ACC112 (cell line): ENCODE data around the gene RABGAP1L.
"Not testable (repeated sequence)": the region's sequence is repeated elsewhere in the genome, so short reads cannot be mapped to it uniquely, and the experiment has no call there.

ENCODE experiments used
- H2AFZ ChIP-seq: fragments of 200-600 bp; sonication (generic); one replicate; pipeline ENCODE4 v1.6.0; 2017; ENCODE audit warnings: antibody characterized with exemption, low read length; ENCODE audit not compliant: unreplicated experiment
- H3K27ac ChIP-seq: fragments of 200-600 bp; sonication (generic); 2 replicates; pipeline ENCODE4 v1.5.1; 2014; ENCODE audit warnings: low read depth, mild to moderate bottlenecking, antibody characterized with exemption, low read length, moderate library complexity
- H3K27me3 ChIP-seq: fragments of 200-600 bp; sonication (generic); 2 replicates; pipeline ENCODE4 v1.6.1; 2014; ENCODE audit warnings: mild to moderate bottlenecking, antibody characterized with exemption, low read length, moderate library complexity, mixed read lengths; ENCODE audit not compliant: insufficient read depth
- H3K36me3 ChIP-seq: fragments of 200-600 bp; sonication (generic); 2 replicates; pipeline ENCODE4 v1.6.1; 2016; ENCODE audit warnings: mild to moderate bottlenecking, antibody characterized with exemption, low read length, moderate library complexity, mixed read lengths; ENCODE audit not compliant: insufficient read depth
- H3K4me1 ChIP-seq: fragments of 200-600 bp; sonication (generic); one replicate; pipeline ENCODE4 v1.6.1; 2016; ENCODE audit warnings: low read length, mixed read lengths; ENCODE audit not compliant: insufficient read depth, unreplicated experiment, control insufficient read depth
- H3K4me3 ChIP-seq: fragments of 200-600 bp; sonication (generic); 2 replicates; pipeline ENCODE4 v1.5.1; 2014; ENCODE audit warnings: mild to moderate bottlenecking, low read depth, low read length
- H3K79me2 ChIP-seq: fragments of 200-600 bp; sonication (generic); one replicate; pipeline ENCODE4 v1.6.0; 2016; ENCODE audit warnings: low read length; ENCODE audit not compliant: control insufficient read depth, unreplicated experiment, insufficient read depth

Gene RABGAP1L

DNA sequence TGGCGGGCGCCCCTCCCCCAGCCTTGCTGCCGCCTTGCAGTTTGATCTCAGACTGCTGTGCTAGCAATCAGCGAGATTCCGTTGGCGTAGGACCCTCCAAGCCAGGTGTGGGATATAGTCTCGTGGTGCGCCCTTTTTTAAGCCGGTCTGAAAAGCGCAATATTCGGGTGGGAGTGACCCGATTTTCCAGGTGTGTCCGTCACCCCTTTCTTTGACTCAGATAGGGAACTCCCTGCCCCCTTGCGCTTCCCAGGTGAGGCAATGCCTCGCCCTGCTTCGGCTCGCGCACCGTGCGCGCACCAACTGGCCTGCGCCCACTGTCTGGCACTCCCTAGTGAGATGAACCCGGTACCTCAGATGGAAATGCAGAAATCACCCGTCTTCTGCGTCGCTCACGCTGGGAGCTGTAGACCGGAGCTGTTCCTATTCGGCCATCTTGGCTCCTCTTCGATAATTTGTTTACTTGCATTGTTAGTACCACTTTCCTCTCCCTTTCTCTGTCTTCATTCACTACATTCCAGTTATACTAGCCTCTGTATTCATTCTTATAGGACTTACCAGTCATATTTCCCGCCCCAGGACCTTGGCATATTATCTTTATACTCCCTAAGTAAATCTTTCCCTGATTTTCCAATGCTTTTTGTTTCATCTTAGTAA is 79.7 kb downstream of the RABGAP1L start:
- H3K27me3 ChIP-seq, H2AFZ ChIP-seq, H3K27ac ChIP-seq, H3K4me3 ChIP-seq, H3K79me2 ChIP-seq, H3K36me3 ChIP-seq, H3K4me1 ChIP-seq: not testable (repeated sequence)

DNA sequence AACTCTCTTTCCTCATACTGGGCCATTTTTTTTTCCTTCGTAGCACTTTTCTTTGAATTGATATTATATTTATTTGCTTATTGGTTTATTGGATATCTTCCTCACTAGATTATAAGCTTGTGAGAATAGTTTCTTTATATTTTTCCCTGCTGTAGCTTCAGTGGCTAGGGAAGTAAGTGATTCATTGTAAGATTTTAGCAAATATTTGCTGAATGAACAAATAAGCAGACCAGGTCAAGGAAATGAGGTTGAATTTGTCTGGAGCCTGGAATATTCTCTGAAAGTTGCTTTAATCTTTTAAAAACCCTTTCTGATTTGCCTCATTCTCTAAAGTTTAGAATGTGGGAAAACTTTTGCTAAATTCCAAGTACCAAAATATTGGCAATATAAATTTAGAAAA is 80.2 kb downstream of the RABGAP1L start:
- Histone ChIP-seq H2AFZ (no peak overlapping the region), H3K36me3 (no peaks in the 10 kb centered on the region), H3K27ac (no peak overlapping the region), H3K79me2 (no peaks in the 10 kb centered on the region), H3K4me1 (no peaks in the 10 kb centered on the region), H3K4me3 (no peak overlapping the region), H3K27me3 (no peaks in the 10 kb centered on the region)

DNA sequence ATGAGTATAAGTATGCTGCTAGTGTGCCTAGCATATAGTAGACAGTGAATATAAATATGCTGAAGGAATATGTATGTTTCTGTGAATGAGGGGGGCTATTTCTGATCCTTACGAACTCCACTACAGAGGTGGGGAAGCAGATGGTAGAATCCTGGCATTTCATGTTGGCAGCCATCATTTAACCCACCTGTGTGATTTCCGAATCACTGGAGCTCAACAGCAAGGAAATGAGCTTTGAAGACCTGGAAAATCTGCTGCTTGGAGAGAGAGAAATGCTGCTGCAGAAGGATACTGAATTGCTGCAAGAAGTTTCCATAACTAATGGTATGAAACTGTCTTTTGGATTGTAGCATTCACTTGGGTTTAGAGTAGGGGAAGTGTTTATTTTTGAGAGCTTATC is 83.5 kb downstream of the RABGAP1L start:
- Histone ChIP-seq H3K36me3 (no peaks in the 10 kb centered on the region), H3K79me2 (no peaks in the 10 kb centered on the region), H2AFZ (no peak overlapping the region), H3K4me1 (no peaks in the 10 kb centered on the region), H3K27me3 (no peaks in the 10 kb centered on the region), H3K4me3 (no peak overlapping the region), H3K27ac (no peak overlapping the region)

DNA sequence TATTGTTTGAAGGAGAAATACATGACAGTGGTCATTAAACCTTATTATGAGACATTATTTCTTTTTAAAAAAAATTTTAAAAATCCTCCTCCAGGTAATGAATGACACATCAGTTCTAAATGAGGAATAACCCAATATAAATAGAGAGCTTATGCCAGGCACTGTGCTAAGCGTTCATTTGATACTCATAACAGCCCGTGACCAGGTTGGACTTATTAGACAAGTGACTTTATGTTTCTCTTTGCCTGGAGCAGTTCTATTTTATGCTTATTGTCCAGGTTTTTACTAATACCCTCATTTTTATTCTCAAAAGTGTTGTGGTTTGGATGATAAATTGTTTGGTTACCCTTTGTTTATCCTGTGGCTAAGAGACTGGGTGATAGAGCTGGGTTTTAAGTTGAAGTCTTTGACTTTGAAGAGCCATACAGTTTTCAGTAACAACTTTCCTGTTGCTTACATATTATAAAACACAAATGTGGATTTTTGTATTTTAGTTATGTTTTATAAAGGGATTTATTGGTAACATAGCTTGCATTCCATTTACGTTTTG is 84.2 kb downstream of the RABGAP1L start:
- no peak overlapping the region for H3K4me3 ChIP-seq
- no peaks in the 10 kb centered on the region for H3K79me2 ChIP-seq
- H2AFZ ChIP-seq, result no peak overlapping the region
- no peaks in the 10 kb centered on the region for H3K36me3 ChIP-seq
- H3K27ac ChIP-seq, result no peak overlapping the region
- H3K27me3 ChIP-seq, result no peaks in the 10 kb centered on the region
- no peaks in the 10 kb centered on the region for H3K4me1 ChIP-seq

DNA sequence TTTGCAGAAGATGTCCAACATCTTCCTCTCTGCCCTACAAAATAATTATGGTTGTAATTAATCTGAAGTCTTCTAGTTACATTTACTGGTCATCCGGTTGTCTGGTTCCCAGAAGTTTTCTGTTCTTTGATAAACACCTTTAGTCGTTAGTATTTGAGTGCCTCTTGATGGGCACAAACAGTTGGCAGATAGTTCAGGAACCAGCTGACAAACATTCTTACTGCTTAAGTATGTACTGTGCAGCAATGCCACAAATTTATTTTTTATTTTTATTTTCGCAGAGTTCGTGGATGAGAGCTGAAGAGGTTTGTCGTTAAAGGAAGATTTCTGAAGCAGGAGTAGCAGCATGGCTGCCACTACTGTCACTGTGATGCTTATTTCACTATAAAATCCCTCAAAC is 84.7 kb downstream of the RABGAP1L start:
- Histone ChIP-seq H3K36me3 (no peaks in the 10 kb centered on the region), H3K27me3 (no peaks in the 10 kb centered on the region), H3K27ac (no peak overlapping the region), H3K4me1 (no peaks in the 10 kb centered on the region), H2AFZ (no peak overlapping the region), H3K79me2 (no peaks in the 10 kb centered on the region), H3K4me3 (no peak overlapping the region)

DNA sequence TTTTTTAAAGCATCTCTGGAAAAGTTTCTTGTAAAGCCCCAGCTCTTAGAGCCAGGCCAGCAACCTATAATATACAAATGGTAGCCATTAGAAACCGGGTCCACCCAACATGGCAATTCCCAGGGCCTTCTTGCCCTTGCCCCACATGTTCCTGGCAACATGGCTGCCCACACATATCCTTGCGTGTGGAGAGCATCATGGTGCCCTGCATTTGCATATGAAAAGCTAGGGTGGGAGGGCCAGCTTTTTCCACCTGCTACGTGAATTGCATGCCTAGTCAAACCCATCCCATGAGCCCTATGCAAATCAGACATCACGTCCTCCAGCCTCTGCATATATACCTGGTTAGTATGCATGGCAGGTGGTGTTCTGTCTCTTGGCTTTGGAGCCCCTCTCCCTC is 88.2 kb downstream of the RABGAP1L start:
- no peaks in the 10 kb centered on the region for H3K4me1 ChIP-seq
- H3K36me3 ChIP-seq, result no peaks in the 10 kb centered on the region
- no peaks in the 10 kb centered on the region for H3K27me3 ChIP-seq
- no peaks in the 10 kb centered on the region for H3K79me2 ChIP-seq
- no peak overlapping the region for H2AFZ ChIP-seq
- no peak overlapping the region for H3K4me3 ChIP-seq
- no peak overlapping the region for H3K27ac ChIP-seq

DNA sequence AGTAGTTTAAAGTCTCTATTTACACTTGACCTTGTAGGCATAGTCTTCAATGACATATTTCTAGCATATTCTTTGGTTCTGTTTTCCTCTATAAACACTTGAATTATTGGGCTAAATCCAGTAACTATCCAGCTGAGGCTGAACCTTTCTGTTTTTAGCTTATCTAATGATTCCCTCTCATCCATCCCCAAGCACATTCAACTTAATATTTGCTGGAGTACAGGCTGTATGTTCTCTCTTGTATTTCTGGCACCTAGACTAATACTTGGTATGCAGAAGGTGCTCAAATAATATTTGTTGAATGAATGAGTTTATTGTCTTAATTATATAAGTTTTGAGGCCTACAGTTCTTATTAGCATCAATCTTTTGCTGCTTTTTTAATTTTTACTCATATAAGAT is 88.7 kb downstream of the RABGAP1L start:
- Histone ChIP-seq H2AFZ (no peak overlapping the region), H3K4me1 (no peaks in the 10 kb centered on the region), H3K36me3 (no peaks in the 10 kb centered on the region), H3K79me2 (no peaks in the 10 kb centered on the region), H3K27me3 (no peaks in the 10 kb centered on the region), H3K4me3 (no peak overlapping the region), H3K27ac (no peak overlapping the region)

DNA sequence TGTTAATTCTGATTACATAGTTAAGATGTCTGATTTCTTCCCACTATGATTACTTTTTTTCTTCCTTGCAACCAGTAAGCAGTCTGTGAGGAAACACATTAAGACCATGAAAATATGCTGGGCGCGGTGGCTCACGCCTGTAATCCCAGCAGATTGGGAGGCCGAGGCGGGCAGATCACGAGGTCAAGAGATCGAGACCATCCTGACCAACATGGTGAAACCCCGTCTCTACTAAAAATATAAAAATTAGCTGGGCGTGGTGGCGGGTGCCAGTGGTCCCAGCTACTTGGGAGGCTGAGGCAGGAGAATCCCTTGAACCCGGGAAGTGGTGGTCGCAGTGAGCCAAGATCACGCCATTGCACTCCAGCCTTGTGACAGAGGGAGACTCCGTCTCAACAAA is 97.1 kb downstream of the RABGAP1L start:
- not testable (repeated sequence) for H3K27ac ChIP-seq, H2AFZ ChIP-seq, H3K4me1 ChIP-seq, H3K4me3 ChIP-seq, H3K36me3 ChIP-seq, H3K27me3 ChIP-seq, H3K79me2 ChIP-seq

DNA sequence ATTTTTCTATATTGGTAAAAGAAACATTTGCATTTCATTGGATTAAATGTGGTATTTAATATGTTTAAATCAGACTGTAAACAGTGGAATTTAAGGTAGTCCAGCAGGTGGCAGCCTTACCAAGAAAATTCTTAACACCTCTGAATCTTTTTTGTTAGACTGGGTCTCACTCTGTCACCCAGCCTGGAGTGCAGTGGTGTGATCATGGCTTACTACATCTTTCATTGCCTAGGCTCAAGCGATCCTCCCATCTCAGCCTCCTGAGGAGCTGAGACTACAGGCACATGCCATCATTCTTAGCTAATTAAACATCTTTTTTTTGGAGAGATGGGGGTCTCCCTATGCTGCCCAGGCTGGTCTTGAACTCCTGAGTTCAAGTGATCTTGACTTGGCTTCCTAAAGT is 98.8 kb downstream of the RABGAP1L start:
- Histone ChIP-seq H3K27ac (no peak overlapping the region), H3K36me3 (no peaks in the 10 kb centered on the region)

DNA sequence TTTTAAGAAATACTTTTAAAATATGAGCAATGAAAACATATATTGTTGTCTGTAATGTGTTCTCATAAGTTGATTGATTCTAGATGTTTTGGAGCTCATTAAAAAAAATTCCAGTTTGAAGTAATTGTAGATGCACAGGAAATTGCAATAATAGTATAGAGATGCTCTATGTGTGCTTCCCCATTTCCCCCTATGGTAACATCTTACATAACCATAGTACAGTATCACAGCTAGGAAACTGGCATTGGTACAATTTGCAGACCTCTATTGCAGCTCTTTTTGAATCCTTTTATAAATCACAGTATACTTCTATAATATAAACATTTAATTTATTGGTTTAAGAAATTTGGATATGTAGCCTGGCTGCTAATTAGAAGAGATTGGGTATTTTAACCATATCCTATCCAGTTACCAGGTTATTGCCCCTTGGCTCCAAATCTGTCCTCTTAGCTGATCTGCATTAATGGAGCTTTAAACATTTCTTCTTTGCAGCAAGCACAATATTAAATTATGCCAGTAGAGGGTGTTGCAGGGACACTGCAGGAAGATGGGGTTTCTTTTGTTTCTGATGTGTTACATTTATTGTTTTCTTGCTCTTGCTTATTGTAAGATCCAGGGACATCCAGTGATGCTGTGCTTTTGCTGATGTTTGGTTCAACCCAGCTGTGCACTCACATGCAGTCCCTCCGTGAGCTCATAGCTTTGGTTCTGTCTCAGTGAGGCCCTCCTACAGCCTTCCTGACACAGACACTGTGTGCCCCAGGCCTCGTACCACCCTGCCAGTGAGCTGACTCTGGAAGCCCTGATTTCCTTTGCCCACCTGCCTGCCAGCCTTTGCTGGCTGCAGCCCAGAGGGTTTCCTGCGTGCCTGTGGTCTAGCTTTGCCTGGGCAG is 103.3 kb downstream of the RABGAP1L start:
- no peak overlapping the region for H3K4me3 ChIP-seq
- H3K27me3 ChIP-seq, result no peaks in the 10 kb centered on the region
- no peak overlapping the region for H3K27ac ChIP-seq
- no peaks in the 10 kb centered on the region for H3K36me3 ChIP-seq
- H2AFZ ChIP-seq, result no peak overlapping the region
- H3K79me2 ChIP-seq, result no peaks in the 10 kb centered on the region
- no peaks in the 10 kb centered on the region for H3K4me1 ChIP-seq

More for the DNA sequence above, 98.8 kb downstream of the RABGAP1L start:
- Histone ChIP-seq H3K27me3 (no peaks in the 10 kb centered on the region), H3K4me1 (no peaks in the 10 kb centered on the region), H2AFZ (no peak overlapping the region), H3K79me2 (no peaks in the 10 kb centered on the region), H3K4me3 (no peak overlapping the region)

DNA sequence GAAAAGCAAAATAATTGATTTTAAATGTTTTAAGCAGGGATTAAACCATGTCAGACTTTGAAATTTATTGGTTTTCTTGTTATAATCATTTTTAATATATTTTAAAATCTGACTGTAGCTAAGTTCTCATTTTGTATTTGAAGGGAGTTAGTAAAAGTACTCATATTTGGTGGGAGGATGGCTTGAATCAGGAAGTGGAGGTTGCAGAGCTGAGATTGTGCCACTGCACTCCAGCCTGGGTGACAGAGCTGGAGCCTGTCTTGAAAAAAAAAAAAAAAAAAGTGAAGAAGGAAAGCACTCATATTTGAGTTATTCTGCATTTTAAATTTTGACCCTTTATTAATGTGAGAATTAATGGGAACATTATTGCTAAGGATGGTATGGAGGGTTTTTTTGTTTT is 106.0 kb downstream of the RABGAP1L start:
- no peaks in the 10 kb centered on the region for H3K79me2 ChIP-seq
- no peaks in the 10 kb centered on the region for H3K4me1 ChIP-seq
- H3K36me3 ChIP-seq, result no peaks in the 10 kb centered on the region
- no peak overlapping the region for H2AFZ ChIP-seq
- H3K27ac ChIP-seq, result no peak overlapping the region
- H3K4me3 ChIP-seq, result no peak overlapping the region
- no peaks in the 10 kb centered on the region for H3K27me3 ChIP-seq
